ENCODE measurements around the gene XCR1.
"Not testable (repeated sequence)": the region's sequence is repeated elsewhere in the genome, so short reads cannot be mapped to it uniquely, and the experiment has no call there.

The XCR1 gene

GRCh38 chr3:46006238-46007032, 20.8 kb downstream of the XCR1 start:
- ATAC-seq (no peak), DNase-seq (no peak)

GRCh38 chr3:46003706-46004105, 23.6 kb downstream of the XCR1 start:
- ATAC-seq, DNase-seq: not testable (repeated sequence)

- ATAC-seq = no peak
- no peak for DNase-seq
Observed at GRCh38 chr3:46001178-46001577, 26.1 kb downstream of the XCR1 start.

DNA sequence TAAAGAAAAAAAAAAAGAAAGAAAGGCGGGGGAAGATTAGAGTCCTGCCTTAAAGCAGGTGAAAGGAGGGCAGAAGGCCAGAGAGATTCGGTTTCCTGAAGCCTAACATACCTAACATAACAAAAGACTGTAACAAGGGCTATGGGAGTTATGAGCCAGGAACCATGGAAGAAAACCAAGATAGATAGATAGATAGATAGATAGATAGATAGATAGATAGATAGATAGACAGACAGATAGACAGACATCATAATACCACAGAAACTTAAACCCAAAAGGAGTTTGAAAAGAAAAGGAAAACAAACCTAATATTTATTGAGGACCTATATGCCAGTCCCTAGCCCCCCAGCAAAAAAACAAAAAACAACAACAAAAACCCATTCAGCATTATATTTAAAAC, 29.3 kb downstream of the XCR1 start:
- no peak for DNase-seq
- no peak for ATAC-seq

- DNase-seq, ATAC-seq: not testable (repeated sequence)
Observed at GRCh38 chr3:45997499-45997898, 29.8 kb downstream of the XCR1 start.

GRCh38 chr3:45995236-45996192, 31.8 kb downstream of the XCR1 start, which contains the start of gene FYCO1:
TSS of gene FYCO1 (minus strand) at chr3:45995824. CDS start at chr3:45984910, 10,914 bp downstream.
- ATAC-seq (peak; percentile 81), DNase-seq (peak; percentile 93)

DNA sequence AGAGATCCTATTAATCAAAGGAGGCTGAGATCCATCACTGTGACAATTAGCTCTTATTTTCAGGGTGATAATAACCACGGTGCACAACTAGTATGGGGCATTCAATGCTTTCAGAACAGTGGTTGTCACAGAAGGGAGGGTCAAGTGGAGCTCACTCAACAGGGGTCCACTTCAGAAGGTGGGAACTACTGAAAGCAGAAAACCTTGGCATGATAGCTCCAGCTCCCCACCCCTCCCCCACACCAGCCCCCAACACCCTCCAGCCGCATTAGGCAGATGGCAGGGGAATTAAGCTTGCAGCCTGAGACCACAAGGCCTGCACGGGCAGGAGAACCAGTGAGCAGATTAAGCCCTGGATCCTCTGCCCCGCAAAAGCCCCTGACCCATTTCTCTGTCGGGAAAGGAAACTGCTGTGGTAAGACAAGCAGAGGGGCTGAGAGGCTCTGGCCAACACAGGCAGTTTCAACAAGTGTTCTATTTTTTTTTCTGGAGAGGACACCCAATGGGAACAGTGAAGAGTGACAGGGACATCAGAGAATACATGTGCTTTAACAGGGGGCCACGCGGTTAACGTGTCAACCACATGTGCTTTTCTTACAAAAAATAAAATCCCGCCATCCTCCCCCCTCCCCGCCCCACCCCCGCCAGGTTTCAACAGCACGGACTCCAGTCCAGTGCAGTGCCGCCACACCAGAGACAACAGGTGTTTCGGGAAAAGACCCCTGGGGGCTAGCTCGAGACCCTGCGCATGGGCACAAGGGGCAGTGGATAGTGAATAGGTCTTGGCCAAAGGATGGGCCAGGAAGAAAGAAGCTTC, 32.7 kb downstream of the XCR1 start:
- DNase-seq (peak; percentile 63), ATAC-seq (peak; percentile 53)

DNA sequence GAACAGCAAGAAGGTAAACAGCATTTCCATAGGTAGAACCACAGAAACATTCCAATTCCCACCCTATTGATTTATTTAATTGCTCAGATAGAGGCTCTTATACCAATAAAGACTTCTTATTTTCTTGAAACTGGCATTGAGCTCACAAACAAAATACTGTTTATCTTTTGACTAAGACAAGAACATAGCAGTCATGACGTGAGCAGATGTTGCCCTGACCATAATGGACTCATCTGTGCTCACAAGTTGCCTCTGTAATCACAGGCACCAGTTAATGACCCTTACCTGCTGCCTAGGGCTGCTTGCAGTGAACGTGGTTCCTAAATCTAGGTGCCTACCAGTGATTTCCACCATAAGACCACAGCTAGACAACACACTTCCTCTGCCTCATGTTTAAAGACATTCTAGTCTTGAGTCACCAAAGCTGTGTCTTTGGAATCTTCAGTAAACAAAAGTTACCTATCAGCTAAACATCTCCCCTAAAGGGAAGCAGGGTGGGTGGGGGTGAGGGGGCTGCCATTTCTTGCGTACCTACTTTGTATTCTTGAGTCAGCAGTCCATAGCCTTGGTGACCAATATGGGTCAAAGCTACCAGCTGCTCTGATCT, 33.8 kb downstream of the XCR1 start:
- ATAC-seq (peak; percentile 11), DNase-seq (no peak)

DNA sequence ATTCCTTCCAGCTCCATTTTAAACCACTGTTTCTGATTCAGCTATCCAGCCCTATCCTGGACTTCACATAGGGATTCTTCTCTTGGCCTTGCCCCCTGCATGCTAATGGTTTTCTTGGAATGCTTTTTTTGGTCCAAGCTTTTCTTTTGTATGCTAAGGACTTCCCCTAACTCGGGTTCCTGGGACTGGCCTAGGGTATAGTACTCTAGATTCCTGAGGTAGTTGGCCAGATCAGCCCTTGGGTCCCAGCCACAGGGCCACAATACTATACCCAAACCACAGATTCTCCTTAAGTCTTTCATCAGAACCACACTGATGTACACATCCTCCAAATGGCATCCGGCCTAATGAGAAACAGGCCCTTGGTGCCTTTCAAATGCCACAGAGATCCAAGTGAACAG, 34.5 kb downstream of the XCR1 start:
- DNase-seq = no peak
- ATAC-seq = no peak

DNA sequence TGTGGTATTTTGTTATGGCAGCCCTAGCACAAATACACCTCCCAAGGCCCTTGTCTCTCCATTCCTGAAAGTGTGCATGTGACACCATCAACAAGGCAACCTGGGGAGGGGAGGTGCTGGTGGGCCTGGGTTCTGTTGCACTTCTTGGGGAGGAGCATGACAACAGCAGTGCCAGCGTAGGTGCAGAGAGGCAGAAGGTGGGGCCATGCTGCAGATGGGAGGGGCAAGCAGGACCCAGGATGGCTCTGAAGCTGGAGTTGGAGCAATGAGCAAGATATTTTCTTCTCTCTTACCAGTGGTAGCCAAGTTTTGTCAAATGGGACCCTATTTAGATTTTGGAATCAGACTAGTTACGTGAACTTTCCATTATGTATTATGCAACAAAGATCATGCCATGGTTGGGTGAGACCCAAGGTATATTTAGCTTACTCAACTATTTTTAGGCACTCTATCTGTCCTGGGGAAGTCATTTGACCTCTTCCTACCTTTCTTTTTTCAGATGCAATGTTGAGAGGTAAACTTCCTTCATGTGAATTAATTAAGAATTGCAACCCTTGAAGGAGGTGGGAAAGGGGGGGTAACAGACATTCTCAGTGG, 35.1 kb downstream of the XCR1 start:
- no peak for DNase-seq
- no peak for ATAC-seq

DNA sequence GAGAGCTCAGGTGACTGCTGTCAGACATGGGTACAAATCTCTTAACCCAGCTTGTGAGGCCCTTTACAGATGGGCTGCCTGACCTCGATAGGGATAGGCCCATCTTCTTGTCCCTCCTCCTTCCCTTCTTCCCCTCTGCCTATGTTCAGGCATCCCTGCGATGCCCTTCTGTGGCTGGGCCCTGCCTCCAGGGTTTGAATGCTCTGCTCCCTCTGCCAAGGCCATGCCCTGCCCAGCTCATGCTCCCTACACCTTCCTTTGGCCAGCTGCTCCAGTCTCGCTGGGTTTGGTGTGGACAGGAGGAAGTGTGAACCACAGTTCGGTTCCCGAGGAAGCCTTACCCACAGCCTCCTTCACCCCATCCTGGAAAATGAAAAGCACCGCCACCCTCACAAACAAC, 35.9 kb downstream of the XCR1 start:
- DNase-seq (no peak), ATAC-seq (no peak)

DNA sequence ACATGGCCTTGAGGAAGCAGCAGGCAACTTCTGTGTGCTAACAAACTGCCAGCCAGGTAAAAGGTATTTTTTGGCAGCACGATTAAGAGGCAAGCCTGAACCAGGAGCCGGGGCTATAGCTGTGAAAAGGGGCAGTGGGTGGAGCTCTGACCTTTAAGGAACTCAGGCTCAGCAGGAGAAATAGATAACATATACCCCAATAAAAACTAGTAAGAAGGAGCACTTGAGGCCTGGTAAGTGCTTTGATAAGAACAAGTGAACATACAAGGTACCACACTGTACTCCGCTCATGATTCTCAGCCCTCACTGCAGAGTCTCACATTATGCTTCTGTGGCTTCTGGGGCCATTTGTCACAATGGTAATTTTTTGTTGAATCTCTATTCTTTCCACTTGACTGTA, 37.1 kb downstream of the XCR1 start:
- no peak for DNase-seq
- ATAC-seq = no peak

DNA sequence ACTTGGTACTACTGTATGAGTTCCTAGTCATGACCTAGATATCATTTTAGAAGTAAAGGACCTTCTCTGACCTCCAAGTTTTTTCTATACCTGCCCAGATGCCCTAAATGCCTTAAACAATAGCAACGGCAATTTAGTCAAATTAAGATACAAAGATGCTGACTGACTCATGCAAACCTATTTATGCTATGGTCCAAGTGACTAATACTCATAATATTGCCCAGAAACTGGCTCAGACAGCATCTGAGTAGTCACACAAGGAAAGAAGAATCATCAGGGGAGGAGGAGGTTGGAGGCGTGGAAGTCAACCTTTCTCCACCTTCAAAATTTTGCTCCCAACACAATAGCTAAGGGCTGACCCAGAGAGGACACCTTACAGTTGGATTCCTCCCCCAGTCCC, 38.5 kb downstream of the XCR1 start:
- ATAC-seq = peak; percentile 48
- DNase-seq = no peak

- ATAC-seq = no peak
Observed at GRCh38 chr3:45988362-45988761, 38.9 kb downstream of the XCR1 start.

DNA sequence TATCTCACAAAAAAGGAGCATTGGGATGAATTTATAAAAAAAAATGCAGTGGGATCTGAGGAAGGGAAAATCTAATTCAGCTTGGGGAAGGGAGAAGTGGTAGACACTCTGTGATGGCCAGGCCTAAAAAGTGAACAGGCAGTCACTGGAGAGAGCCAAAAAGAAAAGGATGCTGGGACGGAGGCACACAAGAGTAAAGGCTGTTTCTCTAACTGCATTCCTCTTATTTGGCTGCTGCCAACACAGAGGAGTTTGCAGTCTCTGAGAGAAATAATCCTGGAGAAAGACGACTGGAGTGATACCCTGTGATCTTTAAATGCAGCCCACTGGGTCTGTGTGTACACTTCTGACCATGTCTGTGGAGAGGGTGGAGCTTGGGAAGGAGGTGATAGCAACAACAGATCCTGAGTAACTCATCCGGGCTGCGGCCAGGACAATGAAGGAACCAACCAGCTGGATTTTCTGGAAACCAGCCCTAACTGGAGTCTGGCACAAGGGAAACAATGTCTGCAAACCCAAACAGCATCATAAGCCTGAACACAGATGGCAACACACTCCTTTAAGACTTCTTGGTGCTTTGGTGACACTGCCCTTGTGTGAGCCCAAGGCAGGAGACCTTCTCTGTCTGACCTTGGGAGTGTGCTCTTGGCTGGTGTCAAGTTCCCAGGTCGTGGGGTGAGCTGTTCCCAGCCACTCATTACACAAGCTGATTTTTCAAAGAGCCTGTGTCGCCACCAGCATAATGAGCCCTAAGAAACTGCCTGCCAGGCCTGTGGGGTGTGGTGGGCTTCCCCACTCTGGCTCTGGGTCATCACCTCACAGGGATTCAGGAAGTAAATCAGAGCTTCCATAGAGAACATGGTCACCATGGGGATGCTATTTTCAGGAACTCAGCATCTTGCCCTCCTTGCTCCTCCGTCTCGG, 39.7 kb downstream of the XCR1 start:
- DNase-seq = no peak
- ATAC-seq = no peak

More at GRCh38 chr3:45988362-45988761, 38.9 kb downstream of the XCR1 start:
- DNase-seq = no peak

DNA sequence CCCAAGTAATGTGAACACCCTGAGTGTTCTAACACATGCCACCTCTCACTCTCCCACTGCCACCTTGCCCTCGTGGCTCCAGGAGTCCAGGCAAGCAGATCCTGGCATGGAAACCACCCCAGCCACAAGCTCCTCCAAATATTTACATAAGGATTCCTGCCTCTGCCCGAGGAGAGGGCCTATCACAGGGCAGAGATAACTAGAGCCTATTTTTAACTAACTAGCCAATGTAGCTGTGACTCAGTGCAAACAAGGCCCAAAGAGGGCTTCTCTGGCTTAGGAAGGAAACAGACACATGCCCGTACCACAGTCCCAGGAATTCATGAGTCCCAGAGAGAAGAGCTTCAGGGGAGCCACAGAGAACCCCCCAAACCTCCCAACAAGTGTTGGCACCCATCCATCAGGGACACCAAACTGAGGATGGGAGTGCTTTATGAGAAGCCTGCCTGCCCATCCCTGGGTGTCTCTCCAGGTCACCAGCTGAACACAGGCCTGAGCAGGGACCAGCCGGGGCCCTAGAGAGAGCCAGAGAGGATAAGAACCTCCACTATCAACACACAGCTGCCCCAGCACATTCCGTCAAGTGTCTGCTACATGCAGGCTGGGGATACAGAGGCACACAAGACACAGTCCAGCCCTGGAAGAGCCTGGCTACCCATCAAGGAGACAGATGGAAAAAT, 40.8 kb downstream of the XCR1 start:
- DNase-seq = no peak

GRCh38 chr3:45985532-45986302, 41.6 kb downstream of the XCR1 start:
- ATAC-seq (no peak), DNase-seq (no peak)

More for the DNA sequence above, 40.8 kb downstream of the XCR1 start:
- ATAC-seq = no peak
